OCI-LY7 (cell line): ENCODE results near the gene TSTD2. TPM values are rescaled to one million over a fixed set of nuclear protein-coding genes. Genes with fewer than 3 reads are reported as not detected.

Experiments used
- BruUV-seq: library from RNA; stranded (reverse); fragments of 400-500 nt; replicated peaks from 2 replicates; lab custom pipeline; 2021; lab: Mats Ljungman, UMichigan
- CTCF ChIA-PET: fragments of 300-600 bp; sonication (Branson Sonifier 250); formaldehyde crosslinking; loops from one replicate; lab custom pipeline; 2022; ENCODE audit warnings: antibody characterized with exemption; ENCODE audit not compliant: unreplicated experiment; lab: Charles Lee
- POLR2A ChIA-PET: fragments of 300-600 bp; sonication (Branson Sonifier 250); formaldehyde crosslinking; loops from one replicate; lab custom pipeline; 2022; ENCODE audit warnings: antibody characterized with exemption; lab: Charles Lee
- DNase-seq: peaks from one replicate; pipeline ENCODE4 v3.0.0-alpha.2; 2015; ENCODE audit warnings: low spot score
- H2AFZ ChIP-seq: fragments of 200-600 bp; sonication (generic), shearing (Covaris generic); 2 replicates; pipeline ENCODE4 v1.6.1; 2014; ENCODE audit warnings: mild to moderate bottlenecking, antibody characterized with exemption, low read length, moderate library complexity
- H3K27ac ChIP-seq: fragments of 200-600 bp; sonication (generic); 2 replicates; pipeline ENCODE4 v1.5.1; 2014; ENCODE audit warnings: mixed run types, low read depth, mild to moderate bottlenecking, moderate library complexity, low read length, inconsistent platforms; ENCODE audit not compliant: poor library complexity, severe bottlenecking
- H3K36me3 ChIP-seq: fragments of 200-600 bp; sonication (generic); 2 replicates; pipeline ENCODE4 v1.6.1; 2014; ENCODE audit warnings: mild to moderate bottlenecking, antibody characterized with exemption, low read length, moderate library complexity, mixed read lengths; ENCODE audit not compliant: insufficient read depth
- H3K4me1 ChIP-seq: fragments of 200-600 bp; sonication (generic); 2 replicates; pipeline ENCODE4 v1.5.1; 2014; ENCODE audit warnings: mild to moderate bottlenecking, low read length; ENCODE audit not compliant: insufficient read depth, poor library complexity, severe bottlenecking
- H3K4me2 ChIP-seq: fragments of 200-600 bp; sonication (generic); 2 replicates; pipeline ENCODE4 v1.6.1; 2014; ENCODE audit warnings: mild to moderate bottlenecking, low read length
- H3K4me3 ChIP-seq: fragments of 200-600 bp; sonication (generic); 2 replicates; pipeline ENCODE4 v1.5.1; 2014; ENCODE audit warnings: mild to moderate bottlenecking, low read depth, low read length; ENCODE audit not compliant: poor library complexity, severe bottlenecking
- H3K79me2 ChIP-seq: fragments of 200-600 bp; sonication (generic); 2 replicates; pipeline ENCODE4 v1.6.1; 2016; ENCODE audit warnings: low read depth, mild to moderate bottlenecking, low read length, moderate library complexity, mixed read lengths; ENCODE audit not compliant: insufficient read depth
- H3K9me2 ChIP-seq: fragments of 200-600 bp; sonication (generic); 2 replicates; pipeline ENCODE4 v1.6.1; 2016; ENCODE audit warnings: mild to moderate bottlenecking, low read length, mixed read lengths; ENCODE audit not compliant: insufficient read depth
- H3K9me3 ChIP-seq: fragments of 200-600 bp; sonication (generic); 2 replicates; pipeline ENCODE4 v1.6.1; 2014; ENCODE audit warnings: mild to moderate bottlenecking, mixed run types, low read length, mixed read lengths
- H4K20me1 ChIP-seq: fragments of 200-600 bp; sonication (generic); 2 replicates; pipeline ENCODE4 v1.6.1; 2014; ENCODE audit warnings: mild to moderate bottlenecking, antibody characterized with exemption, low read length, moderate library complexity, mixed read lengths; ENCODE audit not compliant: insufficient read depth
- EZH2phosphoT487 ChIP-seq: fragments of 200-600 bp; sonication (generic); IDR thresholded peaks from 2 replicates; pipeline ENCODE4 v1.6.1; 2018; ENCODE audit warnings: low read depth, borderline replicate concordance, mild to moderate bottlenecking, mixed run types, antibody characterized with exemption, low read length, moderate library complexity, mixed read lengths
- intact Hi-C: fragments of 100-400 bp; cut with micrococcal nuclease; formaldehyde crosslinking; loops from one replicate; pipeline ENCODE4 v1.10.0; 2022; ENCODE audit not compliant: unreplicated experiment
- total RNA-seq, 2 experiments: library from RNA; depleted of rRNA in 1 of 2; stranded (reverse); fragments of >200 nt in 1 of 2; shearing (Covaris generic) in 1 of 2; gene quantifications; 2 replicates each; pipeline ENCODE4 v1.2.3, GENCODE V29; 2014 to 2022
- TF ChIP-seq, protein P1 (sequence below): fragments of 200-600 bp; sonication (generic); conservative IDR thresholded peaks from 2 replicates; pipeline ENCODE4 v1.5.1; 2014; ENCODE audit warnings: mild to moderate bottlenecking, antibody characterized with exemption, low read length, moderate library complexity, mixed read lengths

The TSTD2 gene
- total RNA-seq, 2 experiments from 2014 or later, result 17.1 to 22.0 TPM

DNA sequence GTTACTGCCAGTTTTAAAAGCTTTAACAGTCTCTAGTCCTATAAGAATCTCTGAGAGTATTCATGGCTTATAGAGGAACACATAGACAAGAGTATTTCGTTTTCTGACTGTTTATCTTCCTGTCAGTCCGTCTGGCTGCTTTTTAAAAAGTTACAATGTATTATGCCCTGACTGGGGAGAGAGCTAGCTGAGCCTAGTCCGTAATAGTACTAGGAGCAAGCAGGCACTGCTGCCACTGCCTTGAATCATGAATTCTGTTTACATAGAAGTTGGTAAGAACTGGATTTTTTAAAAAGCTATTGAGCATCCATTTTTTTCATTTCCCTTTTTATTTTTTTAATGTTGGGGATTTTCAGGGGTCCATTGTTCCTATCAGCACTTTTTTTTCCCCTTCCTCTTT is 37.4 kb upstream of the TSTD2 start:
- Histone ChIP-seq H4K20me1 (0 out of 2 replicates have a peak, but pooled peaks cover 4% of the 10 kb centered on the region), H3K9me2 (no peaks in the 10 kb centered on the region), H3K27ac (no peak overlapping the region), H3K4me2 (no peak overlapping the region), H3K9me3 (no peaks in the 10 kb centered on the region), H3K4me1 (no peaks in the 10 kb centered on the region), H3K36me3 (peaks cover 100% of the 10 kb centered on the region), H2AFZ (no peak overlapping the region), H3K4me3 (no peak overlapping the region), H3K79me2 (no peaks in the 10 kb centered on the region)
- POLR2A ChIA-PET, result interaction anchor here (0.6 to 1.7 kb wide), 2 partner anchors 9 to 20 kb away, joined by 3 to 4 read pairs; no protein-coding TSS in a partner anchor
- CTCF ChIA-PET, result no interaction called here
- DNase-seq, result no peak
- no TSS peak for BruUV-seq
- intact Hi-C loops, result no loop called here
- TF ChIP-seq EZH2phosphoT487, result no peak
- TF ChIP-seq, protein P1, sequence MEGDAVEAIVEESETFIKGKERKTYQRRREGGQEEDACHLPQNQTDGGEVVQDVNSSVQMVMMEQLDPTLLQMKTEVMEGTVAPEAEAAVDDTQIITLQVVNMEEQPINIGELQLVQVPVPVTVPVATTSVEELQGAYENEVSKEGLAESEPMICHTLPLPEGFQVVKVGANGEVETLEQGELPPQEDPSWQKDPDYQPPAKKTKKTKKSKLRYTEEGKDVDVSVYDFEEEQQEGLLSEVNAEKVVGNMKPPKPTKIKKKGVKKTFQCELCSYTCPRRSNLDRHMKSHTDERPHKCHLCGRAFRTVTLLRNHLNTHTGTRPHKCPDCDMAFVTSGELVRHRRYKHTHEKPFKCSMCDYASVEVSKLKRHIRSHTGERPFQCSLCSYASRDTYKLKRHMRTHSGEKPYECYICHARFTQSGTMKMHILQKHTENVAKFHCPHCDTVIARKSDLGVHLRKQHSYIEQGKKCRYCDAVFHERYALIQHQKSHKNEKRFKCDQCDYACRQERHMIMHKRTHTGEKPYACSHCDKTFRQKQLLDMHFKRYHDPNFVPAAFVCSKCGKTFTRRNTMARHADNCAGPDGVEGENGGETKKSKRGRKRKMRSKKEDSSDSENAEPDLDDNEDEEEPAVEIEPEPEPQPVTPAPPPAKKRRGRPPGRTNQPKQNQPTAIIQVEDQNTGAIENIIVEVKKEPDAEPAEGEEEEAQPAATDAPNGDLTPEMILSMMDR, result no peak

GRCh38 chr9:97668485-97668884 is 35.3 kb upstream of the TSTD2 start:
- no peaks in the 10 kb centered on the region for H3K9me3 ChIP-seq
- H3K79me2 ChIP-seq, result no peaks in the 10 kb centered on the region
- no peak overlapping the region for H3K4me3 ChIP-seq
- no peaks in the 10 kb centered on the region for H3K9me2 ChIP-seq
- no peak for TF ChIP-seq EZH2phosphoT487
- TF ChIP-seq, protein P1, result no peak
- intact Hi-C loops, result no loop called here
- ChIA-PET CTCF (no interaction called here), POLR2A (no interaction called here)
- H3K36me3 ChIP-seq, result peaks cover 99% of the 10 kb centered on the region
- BruUV-seq, result no TSS peak
- H4K20me1 ChIP-seq, result 0 out of 2 replicates have a peak, but pooled peaks cover 4% of the 10 kb centered on the region
- no peak overlapping the region for H3K27ac ChIP-seq
- no peak for DNase-seq
- no peak overlapping the region for H2AFZ ChIP-seq
- no peaks in the 10 kb centered on the region for H3K4me1 ChIP-seq
- H3K4me2 ChIP-seq, result no peak overlapping the region

DNA sequence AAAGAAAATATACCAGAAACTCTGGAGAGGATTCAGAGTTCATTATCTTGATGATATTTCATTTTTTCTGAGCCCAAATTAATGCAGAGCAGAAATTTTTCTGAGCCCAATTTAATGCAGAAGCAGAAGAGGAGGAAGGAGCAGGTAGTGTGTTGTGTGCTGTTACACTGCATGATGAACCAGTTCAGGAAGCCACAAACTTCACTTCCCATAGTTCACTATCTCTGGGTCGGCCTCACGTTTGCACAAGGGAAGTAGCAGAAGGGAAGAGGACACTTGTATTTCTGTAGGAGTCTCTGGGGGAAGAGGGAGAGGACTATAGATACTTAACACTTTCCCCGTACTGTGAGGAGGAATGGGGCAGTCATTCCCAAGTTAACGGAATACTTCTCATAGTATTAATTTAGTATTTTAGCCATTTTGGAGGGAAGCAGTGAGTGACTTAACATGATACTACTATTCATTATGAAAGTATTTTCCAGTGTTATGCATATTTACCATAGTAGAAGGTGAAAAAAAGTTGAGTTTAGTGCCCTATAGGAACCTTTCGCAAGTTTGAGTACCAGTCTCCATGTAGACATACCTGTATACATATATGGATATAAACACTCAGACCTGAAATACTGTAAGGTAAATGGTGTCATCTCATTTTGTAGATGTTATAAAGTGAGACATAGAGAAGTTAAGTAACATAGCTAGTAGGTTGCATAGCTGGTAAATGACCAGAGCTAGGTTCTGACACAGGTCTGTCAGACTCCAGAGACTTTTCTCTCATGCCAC is 33.9 kb upstream of the TSTD2 start:
- intact Hi-C loops, result no loop called here
- Histone ChIP-seq H3K4me3 (no peak overlapping the region), H3K9me2 (no peaks in the 10 kb centered on the region), H3K4me1 (no peaks in the 10 kb centered on the region), H3K9me3 (no peaks in the 10 kb centered on the region), H3K27ac (no peak overlapping the region), H4K20me1 (0 out of 2 replicates have a peak, but pooled peaks cover 4% of the 10 kb centered on the region), H3K36me3 (peaks cover 99% of the 10 kb centered on the region), H2AFZ (no peak overlapping the region), H3K79me2 (no peaks in the 10 kb centered on the region), H3K4me2 (no peak overlapping the region)
- BruUV-seq, result no TSS peak
- ChIA-PET POLR2A (interaction anchor here (1.1 kb wide), 2 partner anchors 9 to 34 kb away, joined by 3 to 4 read pairs; partner anchors contain the start of genes NCBP1 and TSTD2), CTCF (no interaction called here)
- no peak for TF ChIP-seq EZH2phosphoT487
- TF ChIP-seq, protein P1, result no peak
- no peak for DNase-seq
